GM18951 (cell line): ENCODE data around the gene FAM181A.

Experiments used
- POLR2A ChIP-seq: IDR thresholded peaks from 4 replicates; pipeline ENCODE4 v1.6.1; 2011; ENCODE audit warnings: mild to moderate bottlenecking; ENCODE audit not compliant: insufficient read length, insufficient read depth; ENCODE audit errors: extremely low read depth
- in situ Hi-C: fragments of 300-500 bp; cut with MboI; formaldehyde crosslinking; loops from one replicate; pipeline ENCODE4 v1.12.0; 2022; ENCODE audit warnings: low sequenced_read_pairs, mixed read lengths, inconsistent platforms; ENCODE audit not compliant: unreplicated experiment

Gene FAM181A

DNA sequence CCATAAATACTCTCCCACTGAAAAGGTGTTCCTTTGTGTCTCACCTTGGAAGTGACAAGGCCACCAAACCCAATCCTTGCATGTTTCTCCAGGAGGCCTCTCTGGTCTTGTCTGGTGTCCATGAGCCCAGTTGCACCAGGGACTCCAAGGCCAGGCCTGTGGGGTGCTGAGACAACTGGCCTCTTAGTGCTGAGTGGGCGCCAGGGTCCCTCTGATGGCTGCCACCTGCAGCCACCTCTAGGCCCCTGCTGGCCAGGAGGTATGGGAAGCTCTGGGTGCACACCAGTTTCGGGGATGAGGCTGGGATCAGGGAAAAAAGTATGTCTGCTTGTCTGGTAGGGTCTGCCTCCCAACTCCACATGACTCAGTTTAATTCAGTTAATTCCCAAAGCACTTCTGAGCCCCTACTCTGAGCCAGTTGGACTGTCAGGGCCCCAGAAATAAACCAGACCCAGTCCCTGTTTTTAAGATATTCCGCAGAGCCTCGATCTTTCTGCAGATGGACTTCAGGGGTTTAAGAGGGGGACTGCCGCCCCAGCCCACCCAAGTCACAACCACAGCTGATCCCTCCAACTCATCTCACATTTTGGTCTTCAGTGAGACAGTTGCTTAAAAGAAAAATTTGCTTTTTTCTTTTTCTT, 15.0 kb upstream of the FAM181A start:
- TF ChIP-seq POLR2A, result no peak
- in situ Hi-C loops, result no loop called here

DNA sequence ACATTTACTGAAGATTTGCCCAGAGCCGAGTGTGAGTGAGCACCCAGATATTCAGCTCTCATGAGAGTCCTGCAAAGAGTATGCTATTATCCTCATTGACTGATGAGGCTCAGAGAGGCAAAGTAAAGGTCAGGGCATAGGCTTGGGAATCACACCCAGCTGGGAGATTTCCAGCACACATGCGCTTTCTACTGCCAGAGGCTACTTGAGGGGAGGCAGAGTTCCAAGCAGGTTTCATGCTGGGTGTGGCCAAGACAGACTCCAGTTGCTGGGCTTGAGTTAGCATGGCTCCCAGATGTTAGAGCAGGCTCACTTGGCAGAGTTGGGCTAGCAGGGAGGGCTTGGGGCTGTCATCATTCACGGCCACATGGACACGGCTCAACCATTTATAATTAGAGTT, 14.4 kb upstream of the FAM181A start:
- no peak for TF ChIP-seq POLR2A
- in situ Hi-C loops, result no loop called here

DNA sequence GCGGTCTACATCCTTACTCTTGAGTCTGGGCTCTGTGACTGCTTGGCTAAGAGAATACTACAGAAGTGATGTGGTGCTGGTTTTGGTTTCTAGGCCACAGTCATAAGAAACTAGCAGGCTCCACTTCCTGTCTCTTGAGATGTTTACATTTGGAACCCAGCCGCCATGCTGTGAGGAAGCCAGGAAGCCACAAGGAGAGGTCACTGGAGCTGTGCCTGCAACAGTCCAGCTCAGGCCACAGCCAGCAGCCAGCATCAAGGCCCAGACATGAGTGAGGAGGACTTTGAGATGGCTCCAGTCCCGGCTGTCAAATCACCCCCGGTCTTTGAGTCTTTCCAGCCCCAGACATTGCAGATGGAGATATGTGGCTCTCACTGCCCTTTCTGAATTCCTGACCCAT, 12.9 kb upstream of the FAM181A start:
- in situ Hi-C loops, result no loop called here
- no peak for TF ChIP-seq POLR2A

DNA sequence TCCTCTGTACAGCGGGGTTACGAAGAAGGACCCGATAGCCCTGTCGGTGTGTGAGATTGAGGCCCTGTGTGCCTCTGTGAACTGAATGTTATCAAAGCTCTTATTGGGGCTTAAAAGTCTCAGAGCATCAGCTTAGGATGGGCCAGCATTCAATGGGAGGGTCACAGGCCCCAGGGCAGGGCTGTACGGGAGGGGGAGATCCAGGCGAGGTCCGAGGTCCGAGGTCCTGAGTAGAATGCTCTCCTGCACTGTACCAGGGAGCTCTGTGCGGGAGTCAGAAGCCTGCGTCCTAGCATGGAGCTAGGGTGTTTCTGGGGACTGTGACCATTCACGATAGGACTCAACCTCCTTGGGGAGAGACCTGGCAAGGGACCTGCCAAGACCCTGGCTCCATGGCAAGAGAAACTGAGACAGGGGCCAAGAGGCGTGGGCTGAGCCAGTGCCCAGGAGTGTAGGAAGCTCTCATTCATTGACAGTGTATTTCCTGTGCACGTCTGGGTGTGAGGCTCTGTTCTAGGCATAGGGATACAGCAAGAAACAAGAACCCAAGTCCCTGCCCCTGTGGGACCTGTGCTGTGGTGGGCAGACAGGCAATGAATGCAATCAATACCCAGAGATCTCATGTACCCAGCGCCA, 12.0 kb upstream of the FAM181A start:
- TF ChIP-seq POLR2A, result no peak
- in situ Hi-C loops, result no loop called here

DNA sequence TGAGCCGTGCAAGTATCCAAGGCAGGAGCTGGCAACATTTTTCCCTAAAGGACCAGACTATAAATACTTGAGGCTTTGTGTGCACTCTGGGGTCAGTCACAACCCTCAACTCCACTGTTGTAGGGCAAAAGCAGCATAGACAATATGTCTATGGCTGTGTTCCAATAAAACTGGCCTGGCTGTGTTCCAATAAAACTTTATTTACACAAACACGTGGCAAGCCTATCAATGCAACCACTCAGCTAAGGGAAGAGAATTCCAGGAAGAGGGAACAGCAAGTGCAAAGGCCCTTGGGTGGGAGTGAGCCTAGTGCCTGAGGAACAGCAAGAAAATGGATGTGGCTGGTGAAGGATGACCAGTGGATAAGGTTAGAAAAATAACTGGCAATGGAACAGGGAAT, 11.3 kb upstream of the FAM181A start:
- TF ChIP-seq POLR2A, result no peak
- in situ Hi-C loops, result no loop called here

DNA sequence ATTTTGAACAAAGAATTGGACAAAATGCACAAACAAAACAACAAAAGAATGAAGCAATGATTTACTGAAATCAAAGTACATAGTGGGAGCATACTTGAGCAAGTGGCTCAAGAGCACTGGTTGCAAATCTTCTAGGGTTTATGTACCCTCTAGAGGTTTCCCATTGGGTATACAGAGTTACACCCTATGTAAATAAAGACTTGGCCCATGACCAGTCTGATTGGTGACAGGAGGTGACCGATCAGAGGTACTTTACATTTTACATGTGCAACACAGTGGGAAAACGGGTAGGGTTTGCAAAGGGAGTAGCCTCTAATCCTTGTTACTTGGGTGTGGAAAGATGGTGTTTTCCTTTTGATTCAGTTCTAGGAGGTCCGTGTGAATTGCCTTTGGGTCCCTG, 10.6 kb upstream of the FAM181A start:
- in situ Hi-C loops, result no loop called here
- TF ChIP-seq POLR2A, result no peak

DNA sequence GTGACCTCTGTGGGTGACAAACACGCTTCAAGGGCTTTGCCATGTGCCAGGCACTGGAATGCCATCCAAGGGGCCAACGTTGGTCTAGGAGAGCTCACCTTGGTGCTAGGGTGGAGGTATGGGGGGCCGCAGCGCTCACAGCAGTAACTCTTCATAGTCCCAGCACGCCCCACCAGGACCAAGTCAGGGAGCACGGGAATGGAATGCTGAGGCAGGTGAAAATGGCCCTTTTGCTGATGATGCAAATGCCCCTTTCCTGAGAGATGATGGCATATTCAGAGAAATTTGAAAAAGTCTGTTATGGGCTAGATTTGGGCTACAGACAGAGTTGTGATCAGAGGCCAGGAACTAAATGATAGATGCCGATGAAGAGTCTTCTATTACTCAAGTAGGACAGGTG, 10.0 kb upstream of the FAM181A start:
- TF ChIP-seq POLR2A, result no peak
- in situ Hi-C loops, result no loop called here

DNA sequence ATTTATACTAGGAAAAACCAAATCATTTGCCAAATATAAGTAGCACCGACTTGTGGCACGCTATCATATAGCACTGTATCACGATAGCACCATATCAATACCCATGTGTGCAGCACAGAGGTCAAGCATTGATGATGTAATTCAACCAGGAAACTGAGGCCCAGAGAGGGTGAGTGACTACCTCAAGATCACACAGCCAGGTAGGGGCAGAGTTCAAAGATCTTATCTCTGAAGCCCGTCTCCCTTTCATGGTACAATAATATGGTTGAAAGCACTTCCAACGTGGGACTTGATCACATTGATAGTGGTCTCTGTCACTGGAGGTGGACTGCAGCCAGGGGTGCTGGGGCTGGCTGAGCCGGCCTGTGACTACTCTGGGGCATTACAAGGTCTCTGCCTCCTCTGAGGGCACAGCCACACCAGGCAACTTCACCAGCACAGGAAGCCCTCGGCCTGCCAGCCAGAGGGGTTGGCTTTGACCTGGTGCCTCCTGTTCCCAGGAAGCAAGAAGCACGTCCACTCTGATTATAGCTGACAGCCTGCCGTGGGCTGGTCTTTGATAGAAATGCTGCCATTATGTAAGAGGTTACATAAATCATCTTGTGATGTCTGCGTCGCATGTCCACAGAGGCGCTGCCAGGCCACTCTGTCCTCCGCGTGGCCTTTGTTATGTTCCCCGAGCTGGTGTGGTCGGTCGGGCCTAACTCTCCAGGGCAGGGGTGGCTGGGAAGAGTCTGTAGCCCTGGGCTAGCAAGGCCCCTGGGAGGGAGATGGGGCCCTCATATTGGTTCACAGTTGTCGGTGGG, 5.9 kb upstream of the FAM181A start:
- no peak for TF ChIP-seq POLR2A
- in situ Hi-C loops, result no loop called here

DNA sequence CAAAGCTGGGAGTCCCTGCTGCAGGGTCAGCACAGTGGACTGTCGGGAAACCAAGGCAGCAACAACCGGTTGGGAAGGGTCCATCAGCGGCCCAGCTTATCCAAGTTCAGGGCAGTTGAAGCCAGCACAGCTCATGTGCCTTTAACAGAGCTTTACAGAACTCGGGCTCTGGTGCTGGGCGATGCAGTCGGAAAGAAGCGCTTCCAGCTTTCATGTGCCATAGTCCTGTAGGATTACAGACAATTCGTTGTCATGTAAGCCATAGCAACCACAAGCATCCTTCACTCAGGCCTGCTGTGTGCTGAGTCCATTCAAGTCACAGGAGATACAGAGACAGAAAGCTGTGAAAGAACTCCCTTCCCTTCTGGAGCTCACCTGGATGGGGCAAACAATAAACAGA, 3.5 kb upstream of the FAM181A start:
- in situ Hi-C loops, result no loop called here

DNA sequence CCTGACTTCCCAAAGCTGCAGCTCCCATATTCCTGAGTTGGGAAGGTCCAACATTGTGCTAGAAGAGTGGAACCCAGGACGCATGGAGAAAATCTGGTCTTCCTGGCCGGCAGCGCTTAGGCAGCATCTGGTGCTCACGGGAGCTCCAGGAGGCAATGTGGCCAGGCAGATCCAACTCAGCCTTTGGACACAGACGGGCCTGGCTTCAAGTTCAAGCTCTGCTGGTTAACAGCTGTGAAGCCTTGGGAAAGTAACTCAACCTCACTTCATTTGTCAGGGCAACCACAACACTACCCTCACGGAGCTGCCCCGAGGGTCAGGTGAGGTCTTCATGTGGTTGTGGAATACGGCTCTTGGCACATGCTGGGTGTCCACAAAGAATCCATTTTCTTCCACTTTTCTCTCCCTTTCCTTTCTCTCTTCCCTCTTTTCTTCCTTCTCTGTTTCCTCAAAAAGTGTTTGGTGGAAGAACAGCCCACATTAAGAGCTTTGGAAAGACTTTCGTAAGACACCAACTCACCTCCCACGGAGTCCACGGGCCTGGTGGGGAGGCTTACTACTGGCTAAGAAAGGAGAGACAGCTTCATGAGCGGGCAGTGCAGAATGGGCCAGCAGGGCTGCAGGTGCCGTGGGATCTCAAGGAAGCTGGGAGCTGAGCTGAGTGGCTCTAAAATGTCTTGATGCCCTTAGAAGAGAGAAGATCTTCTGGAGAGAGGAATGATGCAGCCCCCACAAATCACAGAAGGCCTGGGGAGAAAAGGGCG, 2.4 kb upstream of the FAM181A start:
- TF ChIP-seq POLR2A, result no peak
- in situ Hi-C loops, result no loop called here

More for the DNA sequence above, 3.5 kb upstream of the FAM181A start:
- no peak for TF ChIP-seq POLR2A

DNA sequence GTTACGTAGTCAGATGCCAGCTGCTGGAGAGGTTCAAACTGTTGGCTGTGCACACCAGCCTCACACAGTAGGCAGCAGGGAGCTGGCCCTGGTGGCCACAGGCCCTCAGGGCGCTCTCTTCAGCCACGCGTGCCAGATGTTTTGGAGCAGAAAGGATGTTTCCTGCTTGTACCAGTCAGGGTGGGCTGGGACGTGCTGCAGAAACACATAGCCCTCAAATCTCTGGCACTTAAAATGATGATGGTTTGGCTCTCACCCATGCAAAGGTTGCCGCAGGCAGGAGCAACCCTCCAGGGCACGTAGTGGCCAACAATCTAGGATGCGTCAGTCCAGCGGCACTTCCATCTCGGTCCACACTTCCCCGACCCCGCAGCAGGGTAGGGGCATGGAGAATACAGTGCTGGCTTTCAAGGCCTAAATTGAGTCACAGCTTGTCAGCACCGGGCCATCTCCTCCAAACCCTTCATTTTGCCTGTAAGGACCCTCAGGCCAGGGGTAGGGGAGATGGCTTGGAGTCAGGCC, 1.7 kb upstream of the FAM181A start:
- no peak for TF ChIP-seq POLR2A
- in situ Hi-C loops, result no loop called here

DNA sequence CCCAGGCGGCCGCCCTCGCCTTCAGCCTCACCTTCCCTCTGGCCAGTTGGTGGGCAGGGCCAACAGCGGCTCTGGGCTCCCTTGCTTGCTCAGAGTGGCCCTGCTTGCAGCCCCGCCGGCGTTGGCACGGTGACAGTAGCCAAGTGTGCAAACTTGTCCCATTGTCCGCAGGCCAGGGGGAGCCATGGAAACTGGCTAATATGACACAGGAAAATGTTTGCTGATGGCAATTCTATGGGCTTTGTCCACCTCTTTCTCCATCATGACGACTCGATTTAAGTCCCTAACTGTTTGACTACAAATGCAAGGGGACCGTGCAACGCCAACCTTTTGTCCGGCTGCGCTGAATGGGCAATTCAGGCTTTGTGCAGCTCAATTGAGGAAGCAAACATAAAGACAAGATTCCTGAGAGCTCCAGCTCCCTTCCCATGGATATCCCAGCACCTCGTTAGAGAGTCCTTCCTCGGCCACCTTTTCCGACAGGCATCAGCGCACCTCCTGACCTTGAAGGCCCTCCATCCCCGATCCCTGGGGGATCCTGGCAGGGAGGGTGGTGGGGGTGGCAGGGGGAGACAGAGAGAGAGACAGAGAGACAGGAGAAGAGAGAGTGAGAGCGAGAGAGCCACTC, 785 bp upstream of the FAM181A start:
- in situ Hi-C loops, result no loop called here
- TF ChIP-seq POLR2A, result no peak

DNA sequence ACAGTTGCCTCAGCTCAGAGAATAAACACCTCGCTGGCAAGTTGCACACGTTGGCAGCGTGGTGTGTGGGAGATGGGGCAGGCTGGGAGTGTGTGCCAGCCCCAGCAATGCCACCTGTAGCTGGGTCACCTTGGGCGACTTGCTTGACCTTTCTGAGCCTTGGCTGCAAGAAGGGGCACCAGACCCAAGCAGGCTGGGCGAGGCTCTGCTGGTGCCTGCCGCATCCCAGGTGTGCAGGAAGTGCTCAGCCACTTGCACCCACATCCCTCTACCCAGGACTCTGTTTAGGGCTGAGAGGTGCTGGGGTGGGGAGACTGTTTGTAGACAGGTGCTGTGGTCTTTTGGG, 629 bp downstream of the FAM181A start:
- TF ChIP-seq POLR2A, result no peak
- in situ Hi-C loops, result no loop called here
